Breast epithelium (tissue), 4 donors: ENCODE data around the gene PEX5L. TPM values are rescaled to one million over a fixed set of nuclear protein-coding genes. Genes with fewer than 3 reads are reported as not detected.
A peak's percentile ranks its signal among the peaks of the same experiment; 100 is the strongest.

Experiments
- DNase-seq, 2 donors: peaks; one replicate each; pipeline ENCODE4 v3.0.0-alpha.2; 2019; ENCODE audit warnings: low spot score in 2 of 2
- H3K27ac ChIP-seq, 2 donors: fragments of 200-600 bp; sonication (generic) in 1 of 2; one replicate each; pipeline ENCODE4 v1.5.1; 2016 to 2019; ENCODE audit warnings: mild to moderate bottlenecking in 1 of 2
- H3K27me3 ChIP-seq, 2 donors: fragments of 200-600 bp; sonication (generic) in 1 of 2; one replicate each; pipeline versions ENCODE4 v1.5.1 to v1.6.0; 2017 to 2019; ENCODE audit warnings: control low read depth in 1 of 2, mild to moderate bottlenecking in 1 of 2
- H3K36me3 ChIP-seq: fragments of 200-600 bp; one replicate; pipeline ENCODE4 v1.5.1; 2019
- H3K4me1 ChIP-seq, 2 donors: fragments of 200-600 bp; sonication (generic); one replicate each; pipeline ENCODE4 v1.5.1; 2016 to 2019; ENCODE audit warnings: control low read depth in 1 of 2
- H3K4me3 ChIP-seq, 3 donors: fragments of 200-600 bp; sonication (generic); 1 replicate in 2 of 3; 2 replicates in 1 of 3; pipeline ENCODE4 v1.5.1; 2016 to 2019; ENCODE audit warnings: mild to moderate bottlenecking in 3 of 3, moderate library complexity in 2 of 3
- H3K9me3 ChIP-seq, 2 donors: fragments of 200-600 bp; sonication (generic) in 1 of 2; one replicate each; pipeline ENCODE4 v1.5.1; 2016 to 2019; ENCODE audit warnings: control low read depth in 1 of 2
- POLR2A ChIP-seq: fragments of 450-650 bp; IDR thresholded peaks from one replicate; pipeline ENCODE4 v1.6.1; 2016; ENCODE audit warnings: antibody characterized with exemption, mild to moderate bottlenecking, moderate library complexity
- POLR2AphosphoS5 ChIP-seq, 3 donors: sonication (generic); formaldehyde crosslinking; IDR thresholded peaks; one replicate each; pipeline ENCODE4 v1.6.1; 2017; ENCODE audit warnings: antibody characterized with exemption in 3 of 3
- intact Hi-C: fragments of 100-400 bp; cut with DNase I; formaldehyde crosslinking; loops from one replicate; pipeline ENCODE4 v1.15.1; 2023; ENCODE audit warnings: low total_unique reads
- total RNA-seq, 3 donors: library from RNA; depleted of rRNA; stranded (reverse); fragments of >200 nt; gene quantifications; one replicate each; pipeline ENCODE4 v1.1.0, GENCODE V29; 2016
- TF ChIP-seq, protein P1 (sequence below), 3 donors: fragments of 450-650 bp; IDR thresholded peaks; one replicate each; pipeline ENCODE4 v1.5.1; 2016 to 2017; ENCODE audit warnings: antibody characterized with exemption in 3 of 3, mild to moderate bottlenecking in 3 of 3, moderate library complexity in 3 of 3

The PEX5L gene
- total RNA-seq = 1 to 10 TPM in 2 of 3 donors, under 1 TPM in 1; 0.48 to 3.3 (median 1.6) TPM

DNA sequence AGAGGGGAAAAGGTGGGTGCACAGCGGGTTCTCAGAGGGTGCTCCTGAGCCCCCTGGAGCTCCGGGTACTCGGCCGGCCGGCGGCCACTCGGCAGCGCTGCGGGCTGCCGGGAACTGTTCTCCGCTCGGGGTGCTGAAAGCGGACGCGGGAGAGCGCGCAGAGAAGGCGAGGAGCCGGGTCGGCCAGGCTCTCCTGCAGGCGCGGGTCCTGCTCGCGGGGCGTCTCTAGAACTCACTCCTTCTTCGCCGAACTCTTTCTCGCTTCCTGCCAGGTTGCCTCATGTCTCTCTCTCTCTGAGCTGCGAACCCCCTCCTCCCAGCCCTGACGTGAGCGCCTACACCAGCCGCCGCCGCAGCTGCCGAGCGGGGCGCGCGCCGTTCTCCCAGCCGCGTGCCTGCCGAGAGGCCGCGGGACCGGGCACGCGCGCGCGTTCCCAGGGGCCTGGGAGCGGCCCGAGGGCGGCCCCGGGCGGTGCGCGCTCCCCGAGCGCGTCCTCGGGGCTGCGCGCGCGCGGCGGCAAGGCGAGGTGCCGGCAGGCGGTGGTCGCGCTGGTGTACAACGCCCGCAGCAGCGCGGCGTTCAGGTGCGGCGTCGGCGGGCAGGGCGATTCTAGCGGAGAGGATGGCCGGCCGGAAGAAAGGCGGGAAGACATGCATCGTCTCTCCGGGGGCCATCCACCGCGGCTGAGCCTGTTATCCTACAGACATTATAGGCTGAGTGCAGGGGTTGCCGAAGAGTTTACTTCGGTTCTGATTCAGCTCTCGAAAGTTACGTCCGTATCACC is at the start of gene PEX5L:
TSS of gene PEX5L (minus strand) at position 267 of the 785 bp plus-strand sequence. CDS start 338 bp downstream, outside the sequence.
- H3K4me1 ChIP-seq = peaks cover 0 to 3% of the 10 kb centered on the region in 2 donors
- no peaks in the 10 kb centered on the region for H3K36me3 ChIP-seq
- peaks cover 0 to 41% of the 10 kb centered on the region in 2 donors for H3K27me3 ChIP-seq
- peak in 1 of 2 donors; percentile 53 for DNase-seq
- no peaks in the 10 kb centered on the region for H3K9me3 ChIP-seq
- H3K4me3 ChIP-seq = peak within 1 kb of the TSS in 2 of 3 donors; percentile 37 to 60
- TF ChIP-seq, protein P1, sequence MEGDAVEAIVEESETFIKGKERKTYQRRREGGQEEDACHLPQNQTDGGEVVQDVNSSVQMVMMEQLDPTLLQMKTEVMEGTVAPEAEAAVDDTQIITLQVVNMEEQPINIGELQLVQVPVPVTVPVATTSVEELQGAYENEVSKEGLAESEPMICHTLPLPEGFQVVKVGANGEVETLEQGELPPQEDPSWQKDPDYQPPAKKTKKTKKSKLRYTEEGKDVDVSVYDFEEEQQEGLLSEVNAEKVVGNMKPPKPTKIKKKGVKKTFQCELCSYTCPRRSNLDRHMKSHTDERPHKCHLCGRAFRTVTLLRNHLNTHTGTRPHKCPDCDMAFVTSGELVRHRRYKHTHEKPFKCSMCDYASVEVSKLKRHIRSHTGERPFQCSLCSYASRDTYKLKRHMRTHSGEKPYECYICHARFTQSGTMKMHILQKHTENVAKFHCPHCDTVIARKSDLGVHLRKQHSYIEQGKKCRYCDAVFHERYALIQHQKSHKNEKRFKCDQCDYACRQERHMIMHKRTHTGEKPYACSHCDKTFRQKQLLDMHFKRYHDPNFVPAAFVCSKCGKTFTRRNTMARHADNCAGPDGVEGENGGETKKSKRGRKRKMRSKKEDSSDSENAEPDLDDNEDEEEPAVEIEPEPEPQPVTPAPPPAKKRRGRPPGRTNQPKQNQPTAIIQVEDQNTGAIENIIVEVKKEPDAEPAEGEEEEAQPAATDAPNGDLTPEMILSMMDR (IDR thresholded peaks at IDR 0.05) = no peak
- TF ChIP-seq POLR2A = no peak
- intact Hi-C loops = no loop called here
- no peak within 1 kb of the TSS for H3K27ac ChIP-seq

DNA sequence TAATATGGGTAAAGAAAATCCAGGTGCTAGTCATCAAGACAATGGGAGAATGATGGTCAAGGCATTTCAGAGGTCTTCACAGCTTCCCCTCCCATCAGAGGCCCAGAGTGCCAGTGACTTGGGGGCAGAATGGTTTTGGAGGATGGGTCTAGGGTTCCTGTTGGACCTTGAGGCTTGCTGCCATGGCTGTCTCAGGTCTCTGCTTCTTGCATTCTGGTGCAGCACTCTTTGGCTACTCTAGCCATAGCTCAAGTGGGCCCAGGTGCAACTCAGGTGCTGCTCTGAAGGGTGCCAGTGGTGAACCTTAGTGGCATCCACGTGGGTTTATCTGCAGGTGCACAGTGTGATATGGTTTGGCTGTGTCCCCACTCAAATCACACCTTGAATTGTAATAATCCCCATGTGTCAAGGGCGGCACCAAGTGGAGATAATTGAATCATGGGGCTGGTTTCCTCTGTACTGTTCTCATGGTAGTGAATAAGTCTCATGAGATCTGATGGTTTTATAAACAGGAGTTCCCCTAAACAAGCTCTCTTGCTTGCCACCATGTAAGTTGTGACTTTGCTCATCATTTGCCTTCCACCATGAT is 48.5 kb upstream of the PEX5L start:
- intact Hi-C loops = no loop called here

DNA sequence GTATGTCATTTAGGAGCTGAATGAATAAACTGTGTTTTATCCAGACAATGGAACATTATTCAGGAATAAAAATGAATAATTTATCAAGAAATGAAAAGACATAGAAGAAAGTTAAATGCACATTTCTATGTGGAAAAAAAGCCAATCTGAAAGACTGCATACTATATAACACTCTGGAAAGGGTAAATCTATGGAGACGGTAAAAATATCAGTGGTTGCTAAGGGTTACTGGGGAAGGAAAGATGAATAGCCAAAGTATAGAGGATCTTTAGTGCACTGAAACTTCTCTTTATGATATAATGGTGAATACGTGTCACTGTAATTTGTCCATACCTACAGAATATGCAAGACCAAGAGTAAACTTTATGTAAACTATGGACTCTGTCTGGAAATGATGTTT is 46.0 kb upstream of the PEX5L start:
- Histone ChIP-seq H3K9me3 (no peaks in the 10 kb centered on the region), H3K4me1 (no peaks in the 10 kb centered on the region), H3K27ac (no peak overlapping the region), H3K4me3 (no peak overlapping the region), H3K27me3 (no peaks in the 10 kb centered on the region), H3K36me3 (no peaks in the 10 kb centered on the region)
- intact Hi-C loops = no loop called here
- TF ChIP-seq, protein P1 (IDR thresholded peaks at IDR 0.05) = no peak
- TF ChIP-seq POLR2AphosphoS5 (IDR thresholded peaks at IDR 0.05) = no peak
- TF ChIP-seq POLR2A = no peak
- DNase-seq = no peak

More for the DNA sequence above, 48.5 kb upstream of the PEX5L start:
- H3K36me3 ChIP-seq = no peaks in the 10 kb centered on the region
- H3K27ac ChIP-seq = no peak overlapping the region
- H3K9me3 ChIP-seq = no peaks in the 10 kb centered on the region
- DNase-seq = no peak
- TF ChIP-seq, protein P1 (IDR thresholded peaks at IDR 0.05) = no peak
- TF ChIP-seq POLR2AphosphoS5 (IDR thresholded peaks at IDR 0.05) (no peak), POLR2A (no peak)
- no peaks in the 10 kb centered on the region for H3K4me1 ChIP-seq
- no peak overlapping the region for H3K4me3 ChIP-seq
- H3K27me3 ChIP-seq = no peaks in the 10 kb centered on the region

DNA sequence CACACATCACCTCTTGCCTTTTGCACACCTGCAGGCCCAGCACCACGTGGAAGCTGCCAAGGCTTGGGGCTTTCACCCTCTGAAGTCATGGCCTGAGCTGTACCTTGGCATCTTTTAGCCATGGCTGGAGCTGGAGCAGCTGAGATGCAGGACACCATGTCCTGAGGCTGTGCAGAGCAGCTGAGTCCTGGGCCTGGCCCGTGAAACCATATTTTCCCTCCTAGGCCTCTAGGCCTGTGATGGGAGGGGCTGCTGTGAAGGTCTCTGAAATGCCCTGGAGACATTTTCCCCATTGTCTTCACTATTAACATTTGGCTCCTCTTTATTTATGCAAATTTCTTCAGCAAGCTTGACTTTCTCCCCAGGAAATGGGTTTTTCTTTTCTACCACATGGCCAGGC is 41.9 kb upstream of the PEX5L start:
- intact Hi-C loops = no loop called here
- TF ChIP-seq, protein P1 (IDR thresholded peaks at IDR 0.05) = no peak
- TF ChIP-seq POLR2A (no peak), POLR2AphosphoS5 (IDR thresholded peaks at IDR 0.05) (no peak)
- H3K27ac ChIP-seq = no peak overlapping the region
- H3K4me3 ChIP-seq = no peak overlapping the region
- H3K9me3 ChIP-seq = no peaks in the 10 kb centered on the region
- no peaks in the 10 kb centered on the region for H3K27me3 ChIP-seq
- DNase-seq = no peak
- H3K4me1 ChIP-seq = no peaks in the 10 kb centered on the region
- no peaks in the 10 kb centered on the region for H3K36me3 ChIP-seq

GRCh38 chr3:180073561-180073960 is 36.8 kb upstream of the PEX5L start:
- no peak for DNase-seq
- H3K4me3 ChIP-seq = no peak overlapping the region
- TF ChIP-seq, protein P1 (IDR thresholded peaks at IDR 0.05) = no peak
- no peak for TF ChIP-seq POLR2AphosphoS5 (IDR thresholded peaks at IDR 0.05)
- no peak for TF ChIP-seq POLR2A
- intact Hi-C loops = no loop called here
- H3K27ac ChIP-seq = no peak overlapping the region
- H3K4me1 ChIP-seq = no peaks in the 10 kb centered on the region
- H3K27me3 ChIP-seq = no peaks in the 10 kb centered on the region
- no peaks in the 10 kb centered on the region for H3K36me3 ChIP-seq
- H3K9me3 ChIP-seq = no peaks in the 10 kb centered on the region
